ENCODE measurements around the gene LYRM7.

DNA sequence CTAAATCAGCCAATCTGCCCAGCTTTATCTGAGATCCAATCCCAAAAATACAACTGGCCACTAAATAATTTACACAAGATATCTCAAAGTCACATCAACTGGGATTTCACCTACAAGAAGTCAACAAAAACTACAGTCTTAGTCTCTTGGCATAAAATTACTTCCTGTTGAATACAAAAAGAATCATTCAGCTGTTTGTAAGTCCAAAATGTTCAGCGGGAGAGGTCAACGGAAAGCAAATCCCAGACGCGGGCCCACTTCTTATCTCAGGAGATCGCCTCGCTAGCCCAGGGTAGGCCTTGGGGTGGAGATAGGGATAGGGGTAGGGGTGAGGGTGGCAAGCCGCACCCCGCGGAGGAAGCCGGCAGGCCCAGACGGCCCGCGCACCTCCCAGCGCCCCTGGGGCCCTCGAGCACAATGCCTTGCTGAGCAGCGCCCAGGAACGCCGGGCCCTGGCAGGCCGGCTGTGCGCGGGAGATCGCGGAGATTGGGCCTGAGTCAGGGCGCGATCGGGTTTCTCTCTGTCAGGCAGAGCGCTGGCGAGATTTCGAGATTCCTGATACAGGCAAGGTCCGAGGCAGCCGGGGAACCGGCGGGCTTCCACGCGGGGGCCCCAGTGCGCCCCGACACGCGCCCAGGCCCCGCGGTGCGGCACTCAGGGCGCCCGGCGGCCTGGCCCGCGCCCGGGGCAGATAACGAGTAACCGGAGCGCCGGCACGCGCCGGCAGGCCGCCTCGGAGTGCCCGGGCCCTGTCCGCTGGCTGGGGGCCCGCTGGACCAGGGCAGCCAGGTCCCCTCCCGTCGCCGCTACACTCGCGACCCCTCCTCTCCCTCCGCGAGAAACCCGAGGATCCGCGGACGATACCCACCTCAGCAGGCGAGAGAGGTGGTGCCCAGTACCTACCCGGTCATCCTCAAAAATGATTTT is 6.3 kb upstream of the LYRM7 start:
- no peak for TF ChIP-seq POLR2A (IDR thresholded peaks at IDR 0.05; ENCODE audit: low read depth, low read length)
- no peak for TF ChIP-seq POLR2AphosphoS5 (IDR thresholded peaks at IDR 0.05; ENCODE audit: low read depth, low read length)
- no peak; the same call in 1 of the 2 replicates for TF ChIP-seq TAF1 (IDR thresholded peaks at IDR 0.05; ENCODE audit: low read depth, low read length)
- TF ChIP-seq SPI1 (IDR thresholded peaks at IDR 0.05; ENCODE audit: low read depth, low read length): no peak
- TF ChIP-seq PAX5 (IDR thresholded peaks at IDR 0.05; ENCODE audit: insufficient read depth, low read length, severe bottlenecking): no peak

All from GM12891 (cell line).